DMS79 (cell line): Measurements from ENCODE around the gene CHST2.

Experiments
- DNase-seq: peaks from one replicate; lab custom pipeline; 2025; lab: John Stamatoyannopoulos, UW

CHST2 gene

DNA sequence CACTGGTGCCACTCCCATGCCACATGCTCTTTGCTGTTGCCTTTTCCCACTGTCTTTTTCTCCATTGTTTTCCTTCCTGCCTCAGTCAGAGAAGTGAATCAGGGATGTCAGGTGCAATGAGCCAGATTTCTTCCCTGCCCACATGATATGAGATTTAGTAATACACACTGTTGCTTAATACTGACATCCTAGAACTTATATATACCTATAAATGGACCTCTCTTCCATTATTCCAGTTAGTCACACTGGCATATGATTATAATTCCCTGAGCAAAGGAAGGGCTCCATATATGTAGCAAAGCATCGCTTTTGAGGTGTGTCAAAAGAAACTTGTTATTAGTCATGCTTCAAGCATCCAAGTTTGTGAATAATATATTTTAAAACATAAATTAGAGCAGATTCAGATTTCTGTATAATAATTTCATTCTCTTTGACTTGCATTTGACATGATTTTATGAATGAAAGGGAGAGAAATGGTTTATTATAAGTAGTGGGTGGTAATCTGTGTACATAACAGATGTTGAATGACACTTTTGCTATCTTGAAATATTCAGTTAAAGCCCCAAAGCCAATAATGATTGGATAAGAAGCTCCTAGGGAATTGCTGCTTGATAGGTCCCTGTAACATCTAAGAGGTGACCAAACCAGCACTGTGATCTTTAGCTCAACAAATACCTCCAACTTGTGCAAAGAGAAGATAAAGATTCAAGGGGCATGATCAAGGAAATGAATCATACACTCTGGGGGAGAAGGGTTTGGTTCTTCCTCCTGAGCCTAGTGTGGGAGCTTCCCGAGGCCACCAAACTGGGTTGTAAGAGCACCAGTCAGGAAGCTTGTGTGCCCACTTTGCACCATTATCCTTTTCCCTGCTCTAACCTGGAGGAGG is 48.6 kb downstream of the CHST2 start:
- no peak for DNase-seq

DNA sequence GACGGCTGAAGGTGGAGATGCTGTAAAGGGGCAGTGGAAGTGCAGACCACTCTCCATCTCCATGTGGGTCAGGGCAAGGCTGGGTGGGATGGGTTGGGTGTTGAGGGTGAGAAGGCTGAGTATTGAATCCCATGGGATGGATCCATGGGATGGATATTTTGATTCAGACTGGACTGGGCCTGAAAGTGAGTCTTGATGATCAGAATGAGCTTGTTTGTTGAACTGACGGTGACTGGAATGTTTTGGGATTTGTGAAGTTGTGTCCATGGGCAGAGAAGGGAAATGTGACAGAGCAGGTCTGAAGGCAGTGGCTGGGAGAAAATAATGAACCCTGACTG is 49.3 kb downstream of the CHST2 start:
- DNase-seq, result no peak

DNA sequence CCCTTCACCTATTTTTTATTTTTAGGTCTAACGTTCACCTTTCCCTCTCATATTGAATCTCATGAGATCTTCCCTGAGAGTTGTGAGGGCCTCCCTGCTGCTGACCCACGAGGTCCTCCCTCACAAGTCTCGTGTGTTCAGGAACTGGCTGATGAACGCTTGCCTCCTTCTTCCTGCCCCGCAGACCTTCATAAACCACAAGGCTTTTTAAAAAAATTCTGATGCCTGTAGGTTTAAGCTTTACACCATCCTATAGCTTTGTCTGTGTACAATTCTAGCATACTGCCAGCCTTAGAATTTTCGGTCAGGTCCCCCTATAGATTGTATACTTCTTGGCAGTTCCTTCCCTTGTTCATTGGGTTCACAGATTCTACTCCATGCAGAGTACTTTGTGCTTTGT is 50.5 kb downstream of the CHST2 start:
- DNase-seq, result no peak

DNA sequence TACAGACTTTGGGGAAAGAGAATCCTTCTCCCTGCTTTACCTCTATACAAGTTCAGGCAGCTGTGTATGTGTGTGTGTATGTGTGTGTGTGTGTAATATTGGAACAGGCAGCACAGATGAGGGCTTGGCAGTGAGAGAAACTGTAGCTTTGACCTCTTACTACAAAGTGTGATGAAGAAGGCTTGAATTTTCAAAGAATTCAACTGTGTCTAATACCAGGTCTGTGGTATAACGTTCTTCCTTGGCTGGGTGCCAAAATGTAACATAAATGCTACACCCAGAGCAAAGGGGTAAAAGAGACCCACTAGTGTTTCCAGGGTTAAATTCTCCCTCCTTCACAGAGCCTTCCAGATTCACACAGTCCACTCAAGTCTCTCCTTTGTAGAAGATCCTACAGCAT is 51.1 kb downstream of the CHST2 start:
- no peak for DNase-seq

DNA sequence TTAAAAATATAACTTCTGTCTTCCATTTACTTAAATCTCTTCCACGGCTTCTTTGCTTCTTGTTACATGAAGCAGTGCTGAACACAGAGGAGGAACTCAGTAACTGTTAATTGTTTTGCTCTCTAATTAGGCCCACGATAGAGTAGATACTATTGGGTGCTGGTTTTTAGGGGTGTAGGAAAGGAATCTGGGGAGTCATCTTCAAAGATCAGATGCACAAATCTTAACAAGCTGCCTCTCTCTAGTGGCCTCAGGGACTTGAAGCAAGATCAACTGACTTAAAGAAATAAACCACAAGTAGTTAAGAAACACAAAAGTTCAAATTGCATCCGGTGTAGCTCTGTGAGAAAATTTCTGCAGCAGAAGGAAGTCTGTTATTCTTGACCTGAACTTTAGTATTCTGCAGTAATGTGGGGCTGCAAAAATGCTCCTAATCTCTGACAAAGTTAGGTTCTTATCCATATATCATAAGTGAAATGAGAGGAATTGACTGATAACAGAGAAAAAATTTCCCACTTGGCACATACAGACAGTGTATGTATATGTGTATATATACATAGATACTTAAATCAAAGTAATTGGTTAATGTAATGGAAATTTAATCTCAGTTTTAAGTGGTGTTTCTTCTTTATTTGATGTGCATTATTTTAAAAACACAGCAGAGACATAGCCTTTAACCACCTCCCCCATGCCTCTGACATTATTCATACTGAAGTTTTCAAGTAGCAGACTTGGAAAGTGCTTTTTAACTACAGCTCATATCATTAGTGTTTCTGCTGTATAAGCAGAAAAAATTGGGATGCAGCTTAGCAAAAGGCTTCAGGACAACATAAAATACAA is 51.8 kb downstream of the CHST2 start:
- no peak for DNase-seq

DNA sequence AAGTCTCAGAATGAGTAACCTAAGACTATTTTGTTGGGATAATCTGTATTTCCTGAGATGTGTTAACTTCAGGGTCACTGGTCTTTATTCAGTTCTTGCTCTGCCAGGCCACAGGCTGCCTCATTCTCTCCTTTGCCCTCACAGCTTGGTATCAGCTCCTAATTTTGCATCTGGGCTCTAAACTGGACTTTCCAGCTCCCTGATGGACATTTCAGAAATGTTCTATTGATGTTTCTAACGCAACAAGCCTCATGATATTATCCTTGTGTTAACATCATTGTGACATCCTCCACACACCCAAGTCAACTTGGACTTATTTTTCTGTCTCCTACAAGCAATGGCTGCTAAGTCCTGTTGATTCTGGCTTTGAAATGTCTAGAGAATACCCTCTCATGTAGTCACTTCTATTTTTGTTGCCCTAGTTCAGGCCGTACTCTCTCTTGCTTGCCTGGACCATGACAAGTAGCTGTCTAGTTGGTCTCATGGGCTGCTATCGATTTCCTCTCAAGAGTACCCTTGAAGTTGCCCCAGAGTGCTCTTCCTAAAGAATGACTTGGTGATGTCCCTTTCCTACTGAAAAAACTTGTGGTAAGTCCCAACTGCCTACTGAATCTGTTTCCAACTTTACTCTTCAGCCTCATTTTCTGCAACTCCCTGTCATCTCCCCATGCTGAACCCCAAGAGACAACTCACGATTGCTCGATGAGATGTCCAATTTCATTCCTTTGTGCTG is 52.7 kb downstream of the CHST2 start:
- no peak for DNase-seq

DNA sequence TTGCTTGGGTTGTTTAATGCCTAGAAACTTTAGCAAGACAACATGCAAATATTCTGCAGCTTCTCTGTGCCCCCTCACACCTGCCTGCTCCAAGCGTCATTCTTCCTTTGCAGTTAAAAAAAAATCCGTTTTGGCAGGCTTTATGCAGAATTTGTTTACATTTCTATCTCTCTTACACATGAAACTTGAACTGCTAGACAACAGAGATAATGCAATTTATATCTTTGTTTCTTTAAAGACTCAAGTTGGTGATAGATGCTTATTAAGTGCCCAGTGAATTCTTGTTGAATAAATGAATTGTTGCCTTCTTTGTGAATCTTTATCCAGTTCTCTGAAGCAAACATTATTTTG is 53.2 kb downstream of the CHST2 start:
- no peak for DNase-seq

DNA sequence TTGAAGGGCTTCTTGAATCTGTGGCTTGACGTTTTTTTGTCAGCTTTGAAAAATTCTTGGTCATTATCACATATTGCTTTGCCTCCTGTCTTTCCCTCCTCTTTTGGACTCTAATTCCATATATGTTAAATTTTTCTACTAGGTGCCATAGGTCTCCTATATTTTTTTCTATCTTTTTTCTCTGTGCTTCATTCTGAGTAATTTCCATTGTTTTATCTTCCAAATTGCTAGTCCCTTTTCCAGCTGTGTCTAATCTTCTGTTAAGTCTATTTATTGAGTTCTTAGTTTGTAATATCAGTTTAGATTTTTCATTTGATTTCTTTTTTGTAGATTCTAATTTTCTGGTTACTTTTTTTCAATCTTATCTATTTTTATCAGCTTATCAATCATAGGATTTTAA is 53.7 kb downstream of the CHST2 start:
- DNase-seq, result no peak
